ENCODE results near the gene PRKAR1B.

PRKAR1B gene

DNA sequence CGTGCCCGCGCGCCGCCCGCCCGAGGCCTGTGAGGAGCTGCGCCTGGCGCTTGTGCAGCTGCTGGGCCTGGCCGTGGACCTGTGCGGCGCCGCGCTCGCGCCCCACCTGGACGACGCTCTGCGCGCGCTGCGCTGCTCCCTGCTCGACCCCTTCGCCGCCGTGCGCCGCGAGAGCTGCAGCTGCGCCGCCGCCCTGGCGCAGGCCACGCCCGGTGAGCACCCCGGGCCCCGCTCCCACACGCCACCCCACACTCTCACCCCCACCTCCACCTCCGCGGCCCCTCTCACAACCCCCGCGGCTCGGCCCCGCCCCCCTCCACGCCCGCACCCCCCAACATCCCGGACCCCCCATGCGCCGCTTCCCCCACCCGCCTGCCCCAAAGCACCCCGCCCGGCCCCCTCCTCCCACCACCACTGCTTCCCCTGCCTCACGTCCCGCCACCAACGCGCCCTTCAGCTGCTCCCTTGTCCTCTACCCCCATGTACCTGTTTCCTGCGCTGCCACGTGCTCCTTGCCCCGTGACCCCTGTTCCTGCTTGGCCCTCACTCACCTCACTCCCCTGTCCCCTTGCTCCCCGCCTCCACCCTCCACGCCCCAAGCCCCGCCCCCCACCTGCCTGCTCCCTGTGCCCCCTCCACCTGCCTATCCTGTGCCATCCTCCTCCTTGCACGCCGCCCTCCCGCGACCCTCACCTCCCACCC lies at the start of gene PRKAR1B:
TSS of gene PRKAR1B (minus strand) at position 178 of the 702 bp plus-strand sequence. CDS start 15,776 bp downstream, outside the sequence.
- peak; percentile 59 for DNase-seq

DNA sequence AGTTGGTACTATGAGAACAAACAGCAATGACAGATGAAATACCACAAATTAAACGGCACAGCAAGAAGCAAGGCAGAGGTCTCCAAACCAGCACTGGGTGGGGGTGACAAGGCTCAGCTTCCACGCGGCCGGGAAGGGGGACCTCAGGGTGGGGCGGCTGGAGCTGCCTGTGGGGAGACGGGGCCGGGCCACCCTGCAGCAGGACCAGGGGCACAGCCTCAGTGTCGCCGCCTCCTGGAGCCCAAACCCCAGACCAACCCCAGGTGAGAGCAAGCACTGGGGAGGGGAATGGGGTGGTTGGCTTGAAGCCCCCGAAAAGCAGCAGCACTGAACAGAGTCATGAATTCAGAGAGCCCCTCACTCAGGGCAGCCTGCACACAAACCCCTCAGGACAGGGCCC lies 49.3 kb upstream of the PRKAR1B start:
- DNase-seq, result no peak

DNA sequence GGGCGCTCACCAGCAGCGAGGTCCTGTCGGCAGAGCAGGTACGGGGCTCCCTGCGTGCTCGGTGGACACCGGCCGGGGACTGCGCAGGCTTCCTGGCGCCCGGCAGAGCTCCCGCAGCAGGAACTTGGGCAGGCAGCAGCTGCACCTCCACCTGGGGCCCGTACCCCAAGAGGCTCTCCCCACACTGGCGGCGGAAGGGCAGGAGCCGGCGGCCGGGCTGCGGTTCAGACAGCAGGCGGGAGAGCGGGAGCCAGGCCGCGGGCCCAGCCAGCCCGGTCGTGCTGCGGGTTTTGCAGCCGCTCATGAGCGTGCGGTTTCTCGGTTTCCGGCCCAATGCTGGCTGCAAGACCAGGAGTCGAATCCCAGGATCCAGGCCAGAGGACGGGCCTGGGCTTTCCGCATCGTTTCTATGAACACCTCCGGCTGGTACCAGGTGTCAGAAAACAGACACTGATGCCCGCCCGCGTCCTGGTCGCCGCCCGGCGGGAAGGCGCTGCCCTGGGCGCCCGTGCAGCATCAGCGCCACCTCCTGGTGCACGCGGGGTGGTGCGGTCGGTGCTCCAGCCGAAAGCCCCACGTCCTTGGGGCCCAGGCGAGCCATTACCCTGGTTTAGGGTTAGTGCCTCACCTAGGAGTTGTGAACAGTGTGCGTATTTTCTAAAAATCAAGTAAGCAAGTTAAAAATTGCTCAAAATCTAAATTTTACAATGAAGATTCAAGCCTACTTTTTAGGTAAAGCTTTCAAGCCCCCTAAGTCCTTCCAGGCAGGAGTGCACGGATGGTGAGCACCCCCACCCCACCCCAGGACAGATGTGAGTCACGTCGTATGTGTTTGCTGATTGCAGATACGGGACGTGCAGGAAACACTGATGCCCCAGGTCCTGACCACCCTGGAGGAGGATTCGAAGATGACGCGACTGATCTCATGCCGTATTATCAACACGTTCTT lies 47.4 kb upstream of the PRKAR1B start:
- peak; percentile 41 for DNase-seq

DNA sequence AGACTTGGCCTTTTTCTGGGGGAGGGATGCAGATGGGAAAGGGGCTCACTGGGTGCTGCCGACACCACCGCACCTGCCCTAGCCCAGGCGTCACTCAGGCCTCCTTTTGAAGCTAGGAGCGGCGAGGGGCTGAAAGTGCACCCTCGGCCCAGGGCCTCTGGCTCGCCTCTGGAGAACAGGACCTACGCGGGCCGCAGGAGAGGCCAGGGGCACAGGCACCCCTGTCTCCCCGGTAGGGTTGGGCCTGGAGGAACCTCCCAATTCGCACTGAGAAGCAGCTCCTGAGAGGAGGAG lies 46.5 kb upstream of the PRKAR1B start:
- no peak for DNase-seq

DNA sequence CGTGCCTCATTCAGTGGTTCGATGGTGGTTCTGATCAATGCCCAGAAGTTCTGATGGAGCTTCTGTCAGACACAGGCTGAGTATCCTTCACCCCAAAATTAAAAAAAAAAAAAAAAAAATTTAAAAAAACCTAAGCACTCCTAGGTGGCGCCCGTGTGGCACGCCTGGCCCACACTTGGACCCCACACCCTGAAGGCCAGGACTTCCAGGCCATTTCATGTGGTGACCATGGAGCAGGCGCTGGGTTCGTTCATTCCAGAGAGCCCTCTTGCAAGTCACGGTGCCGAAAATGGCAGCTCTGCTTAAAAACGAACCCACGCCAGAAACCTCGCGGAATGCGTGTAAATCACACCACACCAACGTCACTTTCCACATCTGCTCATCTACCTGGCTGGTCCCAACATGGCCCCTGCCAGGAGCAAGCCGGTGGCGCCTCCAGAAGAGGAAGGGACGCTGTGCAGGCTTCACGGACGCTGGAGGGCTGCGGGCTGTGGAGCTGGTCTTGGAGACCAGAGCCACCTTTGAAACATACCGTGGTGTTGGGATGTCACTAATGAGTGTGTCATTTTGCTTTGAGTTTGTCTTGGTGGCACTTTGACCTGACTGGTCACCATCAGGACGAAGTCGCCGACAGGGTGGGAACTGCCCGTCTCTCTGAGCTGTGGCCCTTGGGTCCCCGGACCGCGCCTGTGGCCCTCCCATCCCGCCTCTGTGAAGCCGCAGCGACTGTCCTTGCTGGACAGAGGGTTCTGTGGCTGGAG lies 46.0 kb upstream of the PRKAR1B start:
- no peak for DNase-seq

DNA sequence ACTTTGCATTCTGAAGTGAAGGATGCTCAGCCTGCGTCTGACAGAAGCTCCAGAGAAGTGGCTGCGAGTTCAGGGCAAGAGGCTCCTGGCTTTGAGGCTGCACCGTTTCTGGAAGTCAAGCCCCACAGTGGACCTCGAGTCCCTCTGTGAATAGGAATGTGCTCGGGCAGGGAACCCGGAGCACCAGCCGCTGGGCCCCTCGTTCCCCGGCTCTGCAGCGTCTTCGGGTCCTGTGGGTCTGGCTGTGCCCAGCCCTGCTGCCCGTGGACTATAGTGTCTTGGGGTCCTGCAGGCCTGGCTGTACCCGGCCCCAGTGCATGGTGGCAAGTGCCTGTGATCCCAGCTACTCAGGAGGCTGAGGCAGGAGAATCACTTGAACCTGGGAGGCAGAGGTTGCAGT lies 45.3 kb upstream of the PRKAR1B start:
- DNase-seq, result no peak

DNA sequence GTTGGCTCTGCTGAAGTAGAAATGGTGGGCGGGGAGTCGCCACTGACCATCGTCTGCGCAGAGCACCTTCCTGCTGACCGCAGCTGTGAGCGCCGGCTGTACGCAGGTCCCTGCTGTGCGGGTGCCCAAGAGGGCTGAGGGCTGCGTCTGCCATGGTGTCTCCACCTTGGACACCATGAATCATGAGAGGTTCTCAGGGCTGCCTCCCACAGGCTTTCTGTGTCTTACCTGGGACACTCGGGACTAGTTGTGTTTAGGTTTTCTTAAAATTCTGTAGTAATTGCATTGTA lies 44.9 kb upstream of the PRKAR1B start:
- no peak for DNase-seq

DNA sequence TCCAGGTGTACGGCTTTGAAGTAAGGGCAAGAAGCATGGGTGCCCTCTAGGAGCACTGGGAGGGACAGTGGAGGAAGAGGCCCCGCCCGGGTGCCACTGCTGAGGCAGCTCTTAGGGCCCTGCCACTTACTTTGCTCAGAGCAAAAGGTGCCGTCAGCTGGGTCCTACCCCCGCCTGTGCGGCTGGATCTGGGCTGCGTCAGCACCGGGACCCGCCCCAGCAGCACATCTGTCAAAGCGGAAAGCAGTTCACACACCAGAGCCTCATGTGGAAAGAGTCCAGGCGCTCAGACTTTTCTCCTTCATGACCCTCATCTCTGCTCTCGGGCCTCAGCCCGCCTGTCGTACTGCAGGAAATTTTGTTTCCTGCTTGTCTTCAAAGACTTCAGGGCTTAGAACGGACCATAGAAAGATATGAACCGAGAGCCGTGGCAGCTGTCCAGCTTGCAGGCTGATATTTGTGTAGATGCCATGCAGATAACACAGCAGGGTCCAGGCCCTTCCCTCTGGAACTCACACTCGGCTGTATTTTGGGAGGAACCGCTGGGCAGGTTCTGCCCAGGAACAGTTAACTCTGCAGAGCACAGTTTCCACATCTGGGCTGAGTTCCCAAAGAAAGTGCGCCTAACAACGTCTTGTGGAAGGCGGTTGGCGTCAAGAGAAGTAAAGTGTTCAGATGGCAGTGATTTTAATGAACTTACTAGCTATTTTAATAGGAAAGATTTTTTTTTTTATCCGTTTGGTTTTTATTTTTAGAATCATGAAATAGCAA lies 44.3 kb upstream of the PRKAR1B start:
- no peak for DNase-seq

DNA sequence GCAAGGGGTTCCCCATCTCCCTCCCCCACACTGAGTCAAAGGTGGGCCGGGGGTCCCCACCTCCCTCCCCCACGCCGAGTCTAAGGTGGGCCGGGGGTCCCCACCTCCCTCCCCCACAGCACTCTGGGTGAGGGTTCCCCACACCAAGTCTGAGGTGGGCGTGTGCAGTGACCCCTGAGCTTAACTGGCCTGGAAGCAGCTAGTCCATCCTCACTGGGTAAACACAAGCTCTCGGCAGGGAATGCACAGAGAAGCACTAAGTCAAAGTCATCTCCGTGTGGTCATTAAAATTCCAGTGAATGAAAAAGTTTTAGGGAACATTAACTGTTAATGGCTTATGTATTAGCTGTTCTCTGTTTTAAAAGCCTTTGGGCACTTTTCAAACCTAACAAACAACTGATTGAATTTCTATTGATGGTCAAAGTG lies 43.7 kb upstream of the PRKAR1B start:
- no peak for DNase-seq

DNA sequence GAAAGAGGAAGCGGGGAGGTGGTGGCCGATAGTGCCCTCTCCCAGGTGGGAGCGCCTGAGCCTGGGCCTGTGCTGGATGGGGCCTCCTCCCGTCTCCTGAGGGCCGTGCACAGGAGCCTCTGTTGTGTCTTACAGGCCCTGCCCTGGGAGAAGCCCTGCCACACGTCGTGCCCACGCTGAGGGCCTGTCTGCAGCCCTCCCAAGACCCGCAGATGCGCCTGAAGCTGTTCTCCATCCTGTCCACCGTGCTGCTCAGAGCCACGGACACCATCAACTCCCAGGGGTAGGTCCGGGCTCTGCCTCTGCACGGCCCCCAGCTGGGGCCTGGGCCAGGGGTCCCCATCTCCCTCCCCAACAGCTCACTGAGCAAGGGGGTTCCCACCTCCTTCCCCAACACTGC lies 43.3 kb upstream of the PRKAR1B start:
- no peak for DNase-seq

DNA sequence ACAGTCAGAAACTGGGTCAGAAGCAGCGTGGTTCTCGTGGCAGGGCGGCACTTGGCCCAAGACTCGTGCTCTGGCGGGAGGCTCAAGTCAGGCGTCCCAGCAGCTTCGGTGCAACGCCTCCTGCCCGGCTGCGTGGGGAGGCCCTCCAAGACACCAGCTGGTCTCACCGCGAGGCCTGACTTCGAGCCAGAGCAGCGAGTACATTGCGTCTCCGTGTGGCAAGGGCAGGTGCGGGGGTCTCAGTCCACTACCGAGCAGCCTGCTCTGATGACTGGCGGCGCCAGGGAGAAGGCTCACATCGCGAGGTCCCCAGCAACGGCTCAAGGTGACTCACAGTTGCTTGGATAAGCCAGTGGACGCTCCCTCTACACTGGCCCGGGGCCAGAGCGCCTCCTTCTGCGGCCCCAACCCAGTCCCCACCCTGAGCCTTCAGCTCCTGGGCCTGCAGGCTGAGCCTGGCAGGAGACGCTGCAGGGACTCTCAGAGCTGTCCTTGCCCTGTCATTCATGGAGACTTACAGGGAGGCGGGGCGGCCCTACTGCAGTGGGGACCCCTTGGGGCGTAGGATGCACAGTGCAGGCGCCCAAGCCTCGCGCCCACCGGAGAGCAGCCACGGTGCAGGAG lies 41.9 kb upstream of the PRKAR1B start:
- no peak for DNase-seq

DNA sequence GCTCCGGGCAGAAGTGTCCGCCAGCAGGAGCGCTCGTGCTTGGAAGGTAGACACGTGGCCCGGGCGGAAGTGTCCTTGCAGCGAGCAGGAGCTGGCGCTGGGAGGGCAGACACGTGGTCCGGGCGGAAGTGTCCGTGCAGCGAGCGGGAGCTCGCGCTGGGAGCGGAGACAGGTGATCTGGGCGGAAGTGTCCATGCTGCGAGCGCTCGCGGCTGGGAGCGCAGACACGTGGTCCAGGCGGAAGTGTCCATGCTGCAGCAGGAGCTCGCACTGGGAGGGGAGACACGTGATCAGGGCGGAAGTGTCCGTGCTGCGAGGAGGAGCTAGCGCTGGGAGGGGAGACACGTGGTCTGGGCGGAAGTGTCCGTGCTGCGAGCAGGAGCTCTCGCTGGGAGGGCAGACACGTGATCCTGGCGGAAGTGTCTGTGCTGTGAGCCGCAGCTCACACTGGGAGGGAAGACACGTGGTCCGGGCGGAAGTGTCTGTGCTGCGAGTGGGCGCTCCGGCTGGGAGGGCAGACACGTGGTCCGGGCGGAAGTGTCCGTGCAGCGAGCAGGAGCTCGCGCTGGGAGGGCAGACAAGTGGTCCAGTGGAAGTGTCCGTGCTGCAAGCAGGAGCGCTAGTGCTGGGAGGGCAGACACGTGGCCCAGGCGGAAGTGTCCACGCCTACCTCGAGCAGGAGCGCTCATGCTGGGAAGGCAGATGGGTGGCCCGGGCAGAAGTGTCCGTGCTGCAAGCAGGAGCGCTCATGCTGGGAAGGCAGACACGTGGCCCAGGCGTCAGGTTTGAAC lies 41.1 kb upstream of the PRKAR1B start:
- no peak for DNase-seq

DNA sequence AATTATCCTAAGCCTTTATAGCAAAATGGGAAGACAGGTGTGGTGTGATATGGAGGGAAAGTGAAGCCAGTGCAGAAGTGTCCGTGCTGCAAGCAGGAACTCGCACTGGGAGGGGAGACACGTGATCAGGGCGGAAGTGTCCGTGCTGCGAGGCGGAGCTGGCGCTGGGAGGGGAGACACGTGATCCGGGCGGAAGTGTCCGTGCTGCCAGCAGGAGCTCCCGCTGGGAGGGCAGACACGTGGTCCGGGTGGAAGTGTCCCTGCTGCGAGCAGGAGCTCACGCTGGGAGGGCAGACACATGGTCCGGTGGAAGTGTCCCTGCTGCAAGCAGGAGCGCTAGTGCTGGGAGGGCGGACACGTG lies 40.5 kb upstream of the PRKAR1B start:
- DNase-seq, result no peak

DNA sequence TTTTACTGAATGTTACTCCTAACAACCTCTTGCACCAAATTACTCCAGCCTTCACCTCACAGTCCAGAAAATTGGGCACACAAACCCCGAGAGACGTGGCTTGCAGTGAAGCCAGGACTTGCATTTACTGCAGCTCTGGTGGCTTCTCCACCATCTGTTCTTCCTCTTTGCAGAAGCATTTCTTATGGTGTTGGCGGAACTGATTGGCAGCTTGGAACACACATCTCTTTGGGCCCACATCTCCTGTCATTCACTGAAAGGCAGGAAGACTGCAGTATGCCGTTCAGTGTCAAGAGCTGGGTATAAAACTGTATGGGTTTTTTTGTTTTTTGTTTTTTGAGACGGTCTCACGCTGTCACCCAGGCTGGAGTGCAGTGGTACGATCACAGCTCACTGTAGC lies 38.3 kb upstream of the PRKAR1B start:
- DNase-seq, result no peak

DNA sequence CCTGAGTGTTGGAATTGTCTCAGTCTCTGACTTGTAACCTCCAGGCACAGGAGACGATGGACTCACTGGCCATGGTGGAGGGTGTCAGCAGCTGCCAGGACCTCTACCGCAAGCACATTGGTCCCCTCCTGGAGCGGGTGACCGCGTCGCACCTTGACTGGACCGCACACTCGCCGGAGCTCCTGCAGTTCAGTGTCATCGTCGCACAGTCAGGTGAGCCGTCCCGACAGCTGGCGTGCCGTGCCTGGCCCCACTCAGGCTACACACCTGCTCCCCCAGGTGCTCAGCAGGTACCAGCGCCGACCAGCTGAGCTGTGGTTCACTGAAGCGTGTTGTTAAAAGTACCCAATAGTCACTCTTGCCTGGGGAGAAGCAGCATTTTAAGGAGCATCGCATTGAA lies 36.7 kb upstream of the PRKAR1B start:
- DNase-seq, result no peak

DNA sequence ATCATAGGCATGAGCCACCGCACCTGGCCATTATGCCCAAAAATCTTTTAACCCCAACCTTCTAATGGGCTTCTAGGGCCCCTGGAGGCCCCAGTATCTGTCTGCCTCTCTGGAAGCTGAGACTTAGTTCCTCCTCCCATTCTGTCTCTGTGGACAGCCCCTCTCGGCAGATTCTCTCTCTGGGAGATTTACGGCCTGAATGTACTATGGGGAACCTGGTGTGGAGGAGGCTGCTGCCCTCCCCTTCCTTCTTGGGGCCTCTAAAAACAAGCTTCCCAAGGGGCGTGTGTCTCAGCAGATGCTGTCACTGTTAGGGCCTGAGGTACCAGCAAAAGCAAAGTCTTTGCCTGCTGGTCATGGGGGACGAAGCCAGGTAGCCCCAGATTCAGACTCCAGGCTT lies 35.8 kb upstream of the PRKAR1B start:
- DNase-seq, result no peak

DNA sequence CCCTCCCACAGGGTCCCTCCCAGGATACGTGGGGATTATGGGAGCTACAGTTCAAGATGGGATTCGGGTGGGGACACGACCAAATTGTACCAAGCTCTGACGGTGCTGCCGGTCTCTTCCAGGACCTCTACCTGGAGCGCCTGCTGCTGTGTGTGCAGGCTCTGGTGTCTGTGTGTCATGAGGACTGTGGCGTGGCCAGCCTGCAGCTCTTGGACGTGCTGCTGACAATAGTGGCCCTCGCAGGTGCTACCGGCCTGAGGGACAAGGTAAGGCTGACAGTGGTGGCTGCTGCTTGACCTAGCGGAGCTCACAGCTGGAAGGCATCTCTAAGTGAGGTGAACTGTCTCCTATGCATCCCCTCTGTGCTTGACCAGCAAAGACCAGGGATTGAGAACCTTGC lies 34.5 kb upstream of the PRKAR1B start:
- no peak for DNase-seq

DNA sequence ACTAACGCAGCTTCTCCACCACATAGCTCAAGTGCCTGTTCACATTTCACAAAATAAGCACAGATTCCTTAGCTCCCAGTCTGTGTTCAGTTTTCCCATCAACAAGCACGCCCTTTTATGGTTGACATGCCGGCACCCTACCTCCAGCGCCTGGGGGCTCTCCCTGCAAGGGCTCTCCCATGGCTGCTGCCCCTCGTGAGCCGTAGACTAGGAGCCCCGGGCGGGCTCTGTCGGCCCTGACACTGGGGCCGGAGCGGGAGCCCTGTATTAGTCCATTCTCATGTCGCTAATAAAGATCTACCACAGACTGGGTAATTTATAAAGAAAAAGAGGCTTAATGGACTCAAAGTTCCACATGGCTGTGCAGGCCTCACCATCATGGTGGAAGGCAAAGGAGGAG lies 34.0 kb upstream of the PRKAR1B start:
- DNase-seq, result no peak

DNA sequence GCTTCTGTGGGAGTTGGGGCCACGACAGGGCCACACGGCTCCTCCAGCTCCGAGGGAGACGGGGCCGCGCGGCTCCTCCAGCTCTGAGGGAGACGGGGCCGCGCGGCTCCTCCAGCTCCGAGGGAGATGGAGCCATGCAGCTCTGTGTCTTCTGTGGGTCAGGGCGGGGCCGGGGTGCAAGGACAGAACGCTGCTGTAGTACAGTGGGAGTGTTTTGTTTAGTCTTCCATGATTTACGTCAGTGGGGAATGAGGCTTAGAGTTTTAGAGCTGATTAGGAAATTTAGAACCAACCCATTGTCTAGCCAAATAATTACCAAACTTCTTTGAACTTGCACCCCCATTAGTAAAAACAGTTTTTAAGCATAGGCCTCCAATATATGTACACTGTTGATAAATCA lies 32.9 kb upstream of the PRKAR1B start:
- DNase-seq, result no peak

DNA sequence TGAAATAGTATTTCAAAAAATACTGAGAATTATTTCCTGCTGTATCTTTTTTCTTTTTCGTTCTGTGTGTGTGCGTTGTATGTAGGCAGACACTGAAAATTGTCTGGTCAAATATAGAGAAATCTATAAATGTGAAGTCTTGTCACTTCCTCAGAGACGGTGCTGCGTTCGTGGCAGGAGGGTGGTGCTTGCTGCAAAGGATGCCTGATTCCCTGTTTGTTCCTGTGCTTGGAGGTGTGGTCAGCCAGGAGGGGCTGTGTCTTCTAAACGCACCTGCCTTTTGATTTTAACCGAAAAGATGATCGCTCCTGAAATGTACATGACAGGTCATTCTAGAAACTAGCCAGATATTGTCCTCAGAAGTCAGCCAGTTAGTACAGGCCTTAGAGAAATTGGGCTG lies 32.5 kb upstream of the PRKAR1B start:
- DNase-seq, result no peak

DNA sequence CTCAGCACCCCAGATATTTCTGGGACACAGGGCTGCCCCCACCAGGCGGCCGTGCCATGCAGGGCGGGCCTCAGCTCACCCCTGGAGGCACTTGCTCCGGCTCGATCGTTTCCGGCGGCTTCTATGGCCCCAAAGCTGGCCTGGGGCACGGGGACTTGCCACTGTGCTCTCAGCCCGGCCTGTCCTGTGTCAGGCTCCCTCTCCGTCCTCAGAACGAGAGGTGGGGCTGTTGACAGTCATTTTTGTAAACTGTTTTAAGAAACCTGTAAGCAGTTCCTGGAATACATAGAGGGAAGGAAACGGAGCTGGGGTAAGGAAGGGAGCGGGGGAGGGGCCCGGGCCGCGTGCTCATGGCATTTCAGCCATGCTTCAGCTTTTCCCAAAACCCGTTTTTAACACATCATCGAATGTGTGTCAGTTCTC lies 30.7 kb upstream of the PRKAR1B start:
- no peak for DNase-seq
